Hematopoietic multipotent progenitor cell treated with erythropoietin and hydrocortisone succinate and interleukin-3 and kit ligand, for 15 days (in vitro differentiated cells): Measurements from ENCODE around the gene UBE2Q2.
A peak's percentile ranks its signal among the peaks of the same experiment; 100 is the strongest.
"Not testable (repeated sequence)": the region's sequence is repeated elsewhere in the genome, so short reads cannot be mapped to it uniquely, and the experiment has no call there.

Experiments
- DNase-seq: peaks from one replicate; pipeline ENCODE4 v3.0.0-alpha.2; 2015; ENCODE audit warnings: low spot score

UBE2Q2 gene

DNA sequence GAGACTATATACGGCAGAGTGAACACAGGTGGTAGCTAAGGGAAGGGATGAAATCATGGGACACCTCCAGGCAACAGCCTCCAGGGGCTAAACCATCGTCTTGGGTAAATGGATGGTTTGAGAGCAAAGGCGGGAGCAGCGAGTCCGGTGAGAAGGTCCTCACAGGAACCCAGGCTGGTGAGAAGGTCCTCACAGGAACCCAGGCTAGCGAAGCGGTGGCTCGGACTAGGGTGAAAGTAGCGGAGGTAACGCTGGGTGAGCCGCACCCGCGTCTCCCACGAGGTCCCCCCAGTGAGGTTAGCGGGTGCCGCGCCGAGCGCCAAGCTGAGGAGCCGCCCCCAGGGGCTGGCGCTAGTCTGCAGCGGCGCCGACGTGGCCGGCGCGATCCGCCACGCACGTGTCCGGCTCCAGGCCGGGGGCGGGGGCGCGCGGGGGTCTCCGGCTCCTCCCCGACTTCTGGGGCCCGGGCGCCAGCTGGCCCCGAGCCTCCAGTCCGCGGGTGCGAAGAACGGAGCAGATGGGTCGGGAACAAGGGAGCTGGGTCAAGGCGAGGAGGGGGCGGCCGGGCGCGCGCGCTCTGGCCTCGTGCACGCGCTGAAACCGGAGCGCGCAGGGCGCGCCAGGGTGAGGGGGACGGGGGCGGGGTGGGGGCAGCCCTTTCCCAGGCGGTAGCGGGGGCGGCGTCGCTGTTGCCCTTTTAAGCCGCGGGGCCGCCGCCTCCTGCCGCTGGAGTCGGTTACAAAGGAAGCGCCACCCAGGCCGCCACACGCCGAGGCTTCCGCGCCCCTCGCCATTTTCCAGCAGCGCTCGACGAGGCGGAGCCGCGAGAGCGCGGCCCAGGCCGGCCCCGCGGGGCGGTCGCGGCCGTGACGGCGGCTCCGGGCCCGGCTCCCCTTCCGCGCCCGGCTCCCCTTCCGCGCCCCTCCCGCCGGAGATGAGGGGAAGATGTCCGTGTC lies at the start of gene UBE2Q2:
TSS of gene UBE2Q2 (plus strand) at position 726 of the 956 bp plus-strand sequence. CDS start at position 946, 220 bp downstream.
- DNase-seq = no peak

DNA sequence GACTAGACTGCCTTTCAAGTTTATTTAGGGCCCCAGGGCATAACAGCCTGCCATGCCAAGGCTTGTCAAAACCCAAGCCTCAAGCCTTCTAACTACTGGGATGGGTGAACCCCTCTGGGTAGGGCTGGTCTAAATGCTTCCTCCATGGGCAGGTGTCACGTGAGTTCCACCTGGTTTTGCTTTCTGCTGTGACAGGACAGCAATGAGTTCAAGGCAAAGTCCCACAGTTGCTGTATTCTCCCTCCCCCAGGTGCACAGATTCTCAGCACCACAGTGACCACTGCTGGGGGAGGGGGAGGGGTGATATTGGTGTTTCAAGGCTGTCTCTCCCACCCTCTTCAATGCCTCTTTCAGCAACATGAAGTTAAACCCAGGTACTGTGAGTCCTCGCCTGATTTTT lies 46.9 kb upstream of the UBE2Q2 start:
- DNase-seq = no peak

DNA sequence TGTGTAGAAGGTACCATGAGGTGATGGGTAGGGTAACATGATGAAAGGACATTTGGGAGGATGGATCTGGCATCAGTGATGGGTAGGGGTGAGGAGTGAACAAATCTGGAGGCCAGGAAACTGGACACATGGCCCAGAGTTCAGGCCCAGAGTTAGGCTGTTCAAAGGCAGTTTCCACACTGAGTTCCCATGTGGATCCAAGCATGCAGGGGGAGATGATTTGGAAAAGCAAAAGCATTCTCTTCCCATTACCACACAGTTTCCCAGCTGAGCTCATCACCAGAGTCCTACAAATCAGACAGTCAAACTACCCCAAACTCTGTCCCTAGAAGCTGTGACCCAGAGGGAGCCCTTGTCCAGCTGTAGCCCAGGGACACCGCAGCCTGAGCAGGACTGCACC lies 46.1 kb upstream of the UBE2Q2 start:
- DNase-seq = not testable (repeated sequence)

DNA sequence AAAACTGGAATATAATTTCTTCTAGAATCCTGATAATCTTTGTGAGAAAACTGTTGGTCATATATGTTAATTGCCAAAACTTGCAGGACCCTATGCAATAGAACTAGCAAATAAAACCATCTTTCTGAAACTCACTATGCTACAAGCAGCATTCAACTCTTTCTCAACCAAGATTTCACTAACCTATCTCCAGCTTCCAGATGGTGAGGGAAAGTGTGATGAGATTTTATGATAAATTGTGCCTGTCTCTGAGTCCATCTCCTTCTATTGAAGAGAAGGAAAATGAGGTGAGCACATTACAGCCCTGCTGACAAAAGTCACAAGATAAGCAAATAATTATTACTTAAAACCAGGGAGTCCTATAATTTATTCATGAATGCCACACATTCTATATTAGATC lies 44.1 kb upstream of the UBE2Q2 start:
- no peak for DNase-seq

DNA sequence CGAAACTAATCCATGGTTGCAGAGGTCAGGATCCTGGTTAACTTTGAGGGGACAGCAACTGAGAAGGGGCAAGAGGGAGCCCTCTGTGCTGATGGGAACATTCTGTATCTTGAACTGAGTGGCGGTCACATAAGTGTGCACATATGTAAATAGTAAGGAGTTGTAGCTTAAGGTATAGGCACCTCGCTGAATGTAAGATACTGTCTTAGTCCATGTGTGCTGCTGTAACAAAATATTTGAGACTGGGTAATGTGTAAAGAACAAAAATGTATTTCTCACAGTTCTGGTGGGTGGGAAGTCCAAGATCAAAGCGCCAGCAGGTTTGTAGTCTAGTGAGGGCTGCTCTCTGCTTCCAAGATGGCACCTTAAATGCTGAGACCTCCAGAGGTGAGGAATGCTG lies 42.8 kb upstream of the UBE2Q2 start:
- DNase-seq = not testable (repeated sequence)

DNA sequence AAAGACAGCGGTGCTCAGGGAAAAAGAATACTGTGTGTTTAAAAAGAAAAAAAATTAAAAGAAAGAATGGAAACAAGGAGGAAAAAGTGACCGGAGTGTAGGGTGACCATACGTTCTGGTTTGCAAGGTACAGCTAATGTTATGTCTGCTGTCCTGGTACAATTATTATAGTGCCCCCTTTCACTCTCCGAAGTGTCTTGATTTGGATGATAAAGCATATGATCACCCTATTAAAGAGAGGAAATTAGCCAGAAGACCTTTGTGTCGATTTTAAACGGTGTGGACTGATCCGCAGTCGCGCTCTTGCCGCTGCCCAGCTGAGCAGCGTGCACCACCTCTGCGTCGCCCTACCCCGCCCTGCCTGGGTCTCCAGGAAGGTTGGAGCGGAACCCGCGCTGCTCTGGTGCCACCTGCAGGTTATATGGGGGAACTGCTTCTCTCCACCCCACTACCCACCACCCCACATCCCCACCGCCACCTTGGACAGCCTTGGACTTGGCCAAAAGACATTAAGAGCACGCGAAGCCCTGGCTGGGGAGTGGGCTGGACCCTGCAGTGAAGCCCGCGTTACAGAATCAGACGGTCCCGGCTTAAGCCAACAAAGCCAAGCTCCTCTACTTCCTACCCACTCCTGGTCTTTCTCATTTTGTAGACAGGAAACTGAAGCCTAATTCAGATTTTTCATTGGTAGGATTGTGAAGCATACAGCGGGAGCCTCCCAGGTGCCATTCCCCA lies 41.2 kb upstream of the UBE2Q2 start:
- peak; percentile 76 for DNase-seq

DNA sequence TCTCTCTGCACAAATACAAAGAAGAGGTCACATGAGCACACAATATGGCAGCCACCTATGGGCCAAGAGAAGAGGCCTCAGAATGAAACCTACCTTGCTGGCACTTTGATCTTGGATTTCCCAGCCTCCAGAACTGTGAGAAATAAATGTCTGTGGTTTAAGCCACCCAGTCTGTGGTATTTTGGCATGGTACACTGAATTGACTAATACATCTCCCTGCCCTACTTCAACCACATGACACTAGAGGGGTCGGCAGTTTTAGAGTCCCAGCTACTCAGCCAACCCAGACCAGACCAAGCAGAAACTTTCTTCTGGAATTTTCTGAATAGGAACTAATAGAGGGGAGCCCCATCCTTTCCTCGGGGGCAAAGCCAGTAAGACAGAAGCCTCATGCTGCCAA lies 35.8 kb upstream of the UBE2Q2 start:
- DNase-seq = not testable (repeated sequence)

DNA sequence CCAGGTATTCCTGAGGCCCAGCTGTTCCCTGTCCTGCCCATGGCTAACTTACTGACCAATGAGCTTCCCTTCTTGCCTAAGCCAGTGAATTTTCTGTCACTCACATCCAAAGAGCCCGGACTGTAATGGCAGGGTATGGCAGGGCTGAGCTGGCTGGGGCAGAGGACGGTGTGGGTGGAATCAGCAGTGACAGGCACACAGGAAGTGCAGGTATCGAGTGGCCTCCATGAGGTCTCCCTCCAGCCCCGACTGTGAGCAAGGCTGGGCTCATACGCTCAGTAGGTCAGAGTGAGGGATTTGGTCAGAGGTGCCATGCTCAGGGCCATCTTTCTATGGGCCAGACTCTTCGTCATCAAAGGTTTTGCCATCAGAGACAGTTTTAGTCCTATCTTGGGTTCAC lies 35.2 kb upstream of the UBE2Q2 start:
- DNase-seq = not testable (repeated sequence)

DNA sequence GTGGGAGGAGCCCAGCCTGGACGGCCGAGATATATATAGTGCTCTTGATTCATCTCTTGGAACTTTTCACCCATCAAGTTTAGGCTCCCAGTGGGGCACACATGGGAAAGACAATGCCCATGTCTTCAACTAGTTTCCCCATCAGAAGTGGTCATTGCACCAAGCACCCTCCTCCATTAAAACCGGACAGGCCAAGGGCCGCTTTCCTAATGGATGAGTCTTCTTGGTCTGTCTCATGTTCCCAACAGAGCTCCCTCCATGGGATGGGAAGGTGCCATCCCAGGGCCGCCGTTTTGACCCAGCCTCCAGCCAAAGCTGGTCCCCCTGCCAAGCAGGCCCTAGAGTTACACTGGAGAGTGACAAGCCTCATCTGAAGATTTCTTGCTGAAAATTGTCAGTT lies 34.7 kb upstream of the UBE2Q2 start:
- DNase-seq = no peak

DNA sequence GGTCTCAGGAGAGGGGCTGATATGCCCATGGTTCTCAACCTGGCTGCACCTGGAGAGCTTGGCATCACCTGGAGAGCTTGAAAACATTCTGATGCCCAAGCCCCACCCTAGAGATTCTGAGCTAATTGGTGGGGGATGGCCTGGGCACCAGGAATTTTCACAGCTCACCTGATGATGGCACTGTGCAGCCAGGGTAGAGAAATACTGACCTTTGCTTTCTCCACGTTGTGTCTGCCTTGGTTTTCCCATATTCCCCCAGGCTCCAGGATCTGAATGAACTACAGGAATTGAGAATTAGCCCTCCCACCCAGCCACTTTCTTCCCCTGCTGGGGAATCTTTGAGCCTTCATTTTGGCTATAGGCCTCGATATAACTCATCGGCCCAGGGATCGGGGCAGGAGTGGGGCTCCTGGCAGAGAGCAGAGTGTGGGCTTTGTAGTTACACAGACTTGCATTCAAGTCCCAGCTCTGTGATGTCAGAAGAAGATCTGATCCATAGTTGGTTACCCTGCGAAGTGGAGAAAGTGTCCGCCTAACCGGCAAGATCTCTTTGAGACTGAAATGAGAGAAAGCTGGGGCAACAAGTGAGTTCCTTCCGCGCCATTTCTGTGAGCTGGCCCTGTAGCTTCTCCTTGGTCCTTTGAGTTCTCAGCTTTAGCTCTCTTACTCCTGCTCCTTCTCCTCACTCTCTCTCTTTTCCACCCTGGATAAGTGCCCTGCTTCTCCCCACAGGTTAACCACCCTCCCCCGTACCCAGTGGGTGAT lies 33.1 kb upstream of the UBE2Q2 start:
- no peak for DNase-seq

DNA sequence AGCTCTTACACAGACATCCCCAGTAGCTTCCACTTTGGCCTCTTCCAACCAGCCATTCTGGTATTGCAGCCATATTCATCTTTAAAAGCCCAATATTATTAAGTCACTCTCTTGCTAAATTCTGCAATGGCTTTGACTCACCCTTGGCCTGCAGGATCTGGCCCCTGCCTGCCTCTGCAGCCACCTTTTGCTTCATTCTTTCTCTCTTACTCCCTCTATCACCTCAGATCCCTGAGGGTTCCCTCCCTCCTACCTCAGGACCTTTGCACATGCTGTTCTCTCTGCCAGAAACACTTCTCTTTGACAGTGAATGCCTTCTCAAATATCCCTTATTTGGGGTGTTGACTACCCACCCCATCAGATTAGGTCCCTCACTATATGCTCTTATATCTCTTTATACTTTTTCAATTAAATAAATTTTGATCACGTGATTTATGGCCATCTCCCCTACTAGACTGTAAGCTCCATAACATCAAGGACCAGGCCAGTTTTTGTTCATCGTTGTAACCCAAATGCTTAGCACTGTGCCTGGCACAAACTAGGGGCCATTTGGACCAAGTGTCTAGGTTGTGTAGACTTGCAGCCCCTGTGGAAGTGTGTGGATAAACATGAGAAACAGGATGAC lies 32.3 kb upstream of the UBE2Q2 start:
- DNase-seq = no peak

DNA sequence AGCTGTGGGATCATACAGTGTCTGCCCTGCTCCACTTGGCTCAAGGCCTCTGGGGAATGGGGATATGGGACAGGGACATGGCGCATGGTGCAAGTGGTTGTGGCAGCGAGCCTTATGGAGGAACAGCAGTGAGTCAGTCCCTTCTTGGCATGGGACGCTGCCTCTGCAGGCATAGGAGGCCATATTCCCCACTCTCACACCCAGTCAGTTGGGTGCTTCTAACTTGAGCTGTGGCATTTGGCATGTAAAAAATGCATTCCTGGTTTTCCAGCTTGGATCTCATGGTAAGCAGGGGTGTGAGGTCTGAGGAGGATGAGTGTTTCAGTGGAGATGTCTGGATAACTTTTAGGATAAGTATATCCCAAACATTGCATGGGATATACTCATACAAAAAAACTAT lies 31.6 kb upstream of the UBE2Q2 start:
- no peak for DNase-seq

DNA sequence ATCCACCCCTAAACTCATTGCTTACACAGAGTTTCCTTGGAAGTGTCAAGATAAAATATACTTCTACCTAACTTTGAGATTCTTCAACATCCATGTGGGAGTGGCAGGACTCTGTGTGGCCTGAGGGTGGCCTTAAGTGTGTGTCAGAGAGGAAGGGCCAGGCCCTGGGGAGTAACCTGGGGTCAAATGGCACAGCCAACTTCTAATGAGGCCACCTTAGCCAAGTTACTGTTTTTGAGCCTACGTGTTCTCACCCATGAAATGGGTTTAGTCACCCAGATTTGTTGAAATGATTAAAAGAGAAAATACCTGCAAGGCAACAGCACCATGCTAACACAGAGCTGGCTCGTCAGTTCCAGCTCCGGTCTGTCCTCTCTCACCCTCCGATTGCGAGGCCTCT lies 28.5 kb upstream of the UBE2Q2 start:
- no peak for DNase-seq

DNA sequence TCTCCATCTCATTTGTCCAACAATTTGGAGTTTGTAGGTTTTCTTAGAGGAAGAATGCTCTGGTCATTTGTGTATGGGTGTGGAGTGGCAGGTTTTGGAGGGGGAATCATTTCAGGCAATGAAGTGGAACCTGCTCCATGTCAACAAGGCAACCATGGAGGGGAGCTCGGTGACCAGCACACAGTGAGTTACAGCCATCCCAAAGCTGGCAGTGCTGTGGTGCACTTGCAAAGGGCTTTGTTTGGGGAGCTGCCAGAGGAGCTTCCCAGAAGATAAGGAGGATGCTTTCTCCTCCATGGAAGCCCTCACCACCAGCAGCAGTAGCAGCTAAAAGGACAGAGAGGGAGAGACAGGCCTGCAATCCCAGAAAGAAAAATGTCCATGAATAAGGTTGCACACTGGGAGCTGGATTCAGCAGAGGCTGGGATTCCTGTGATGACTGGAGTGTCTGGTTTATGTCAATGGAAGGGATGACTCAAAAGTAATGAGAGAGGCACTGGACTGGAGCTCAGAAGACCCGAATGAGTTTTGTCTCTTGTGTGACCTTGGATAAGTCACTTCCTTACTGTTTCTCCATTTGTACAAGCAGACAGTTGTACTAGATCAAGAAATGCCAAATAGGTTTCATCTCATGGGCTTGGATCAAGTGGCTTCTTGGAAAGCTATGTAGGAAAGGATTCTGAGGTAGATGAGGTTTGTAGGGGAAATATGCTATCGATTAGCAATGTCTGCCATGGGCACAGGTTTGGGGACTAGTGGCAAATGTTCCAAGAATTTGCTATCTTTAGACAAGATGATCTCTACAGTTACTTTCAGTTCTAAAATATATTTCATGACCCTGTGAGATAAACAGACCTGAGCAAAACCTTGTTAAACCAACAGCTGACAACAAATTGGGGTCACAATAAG lies 27.2 kb upstream of the UBE2Q2 start:
- DNase-seq = no peak

DNA sequence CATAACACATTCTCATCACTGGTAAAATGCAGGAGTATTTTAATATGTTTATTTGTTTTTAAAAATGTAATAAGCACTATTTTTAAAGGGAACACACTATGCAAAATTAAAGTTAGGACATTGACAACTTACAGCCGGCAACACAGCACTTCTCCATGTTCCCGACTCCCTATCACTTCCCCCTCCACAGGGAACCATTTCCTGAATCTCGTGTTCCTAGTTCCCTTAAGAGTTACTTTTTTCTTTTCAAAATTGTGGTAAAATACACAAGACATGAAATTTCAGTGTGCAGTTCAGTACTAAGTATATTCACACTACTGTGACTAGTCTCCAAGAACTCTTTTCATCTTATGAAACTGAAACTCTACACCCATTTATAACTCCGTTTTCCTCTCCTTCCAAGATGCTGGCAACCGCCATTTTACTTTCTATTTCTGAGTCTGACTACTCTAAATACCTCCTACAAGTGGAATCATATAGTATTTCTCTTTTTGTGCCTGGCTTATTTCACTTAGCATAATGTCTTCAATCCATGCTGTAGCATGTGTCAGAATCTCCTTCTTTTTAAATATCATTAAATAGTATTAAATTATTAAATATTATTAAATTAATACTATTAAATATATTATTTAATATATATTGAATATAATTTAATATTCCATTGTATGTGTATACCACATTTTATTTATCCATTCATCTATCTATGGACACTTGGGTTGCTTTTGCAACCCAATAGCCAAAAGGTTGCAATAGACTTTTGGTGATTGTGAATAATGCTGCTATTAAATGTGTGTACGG lies 25.9 kb upstream of the UBE2Q2 start:
- no peak for DNase-seq

DNA sequence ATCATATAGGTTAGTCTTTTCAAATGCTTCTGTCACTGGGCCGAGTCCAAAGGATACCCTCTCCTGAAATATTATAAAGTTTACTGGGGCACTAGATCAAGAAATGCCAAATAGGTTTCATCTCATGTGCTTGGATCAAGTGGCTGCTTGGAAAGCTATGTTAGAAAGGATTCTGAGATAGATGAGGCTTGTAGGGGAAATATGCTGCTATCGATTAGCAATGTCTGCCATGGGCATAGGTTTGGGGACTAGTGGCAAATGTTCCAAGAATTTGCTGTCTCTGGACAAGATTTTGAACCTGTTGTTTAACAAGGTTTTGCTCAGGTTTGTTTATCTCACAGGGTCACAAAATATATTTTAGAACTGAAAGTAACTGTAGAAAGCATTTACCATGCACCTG lies 23.0 kb upstream of the UBE2Q2 start:
- DNase-seq = no peak

DNA sequence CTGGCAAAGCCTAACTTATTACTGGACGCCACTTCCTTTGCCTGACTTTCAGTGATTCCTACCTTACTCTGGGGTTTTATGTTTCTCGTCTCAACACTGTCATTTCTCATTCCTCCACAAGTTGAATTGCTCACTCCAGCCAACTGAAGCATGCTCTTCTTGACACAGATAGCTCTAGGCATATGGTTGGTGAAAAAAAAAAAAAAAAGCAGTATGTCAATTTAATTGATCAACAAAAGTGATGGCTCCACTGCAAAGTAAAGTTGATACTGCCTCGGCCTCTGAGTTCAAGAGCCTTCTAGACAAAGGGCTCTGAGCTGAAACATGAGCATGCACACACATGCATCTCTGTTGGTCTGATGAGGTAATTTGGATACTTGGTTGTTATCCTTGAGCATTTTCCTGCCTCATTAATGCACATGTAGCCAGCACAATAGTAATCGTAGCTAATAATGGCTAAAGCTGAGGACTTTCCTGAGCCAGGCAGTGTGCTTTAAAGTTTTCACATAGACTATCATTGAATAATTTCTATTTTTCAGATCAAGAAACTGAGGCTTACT lies 21.4 kb upstream of the UBE2Q2 start:
- DNase-seq = no peak

DNA sequence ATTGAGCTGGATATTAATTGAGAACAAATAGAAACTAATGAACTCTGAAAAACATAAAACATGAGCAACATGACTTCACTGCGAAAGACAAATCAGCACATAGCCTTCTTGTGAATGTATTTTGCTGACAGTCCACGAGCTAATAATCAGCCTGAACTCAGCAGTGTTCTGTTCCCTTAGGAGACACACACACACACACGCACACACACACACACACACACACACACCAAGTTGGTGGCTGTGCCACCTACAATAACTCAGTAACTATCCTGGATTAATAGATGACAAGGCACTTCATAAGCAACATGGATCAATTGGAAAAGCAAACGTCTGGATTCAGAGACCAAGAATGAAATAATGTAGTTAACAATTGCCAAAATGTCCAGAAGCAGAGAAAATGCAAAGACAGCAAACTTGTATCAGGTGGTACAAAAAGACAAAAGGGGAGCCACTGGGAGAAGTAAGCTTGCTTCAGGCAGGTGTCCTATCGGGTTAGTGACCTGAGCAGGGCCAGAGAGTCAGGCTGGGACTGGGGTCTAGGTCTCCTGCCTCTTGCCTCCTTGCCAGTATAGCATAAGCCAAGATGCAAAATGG lies 20.5 kb upstream of the UBE2Q2 start:
- DNase-seq = no peak

DNA sequence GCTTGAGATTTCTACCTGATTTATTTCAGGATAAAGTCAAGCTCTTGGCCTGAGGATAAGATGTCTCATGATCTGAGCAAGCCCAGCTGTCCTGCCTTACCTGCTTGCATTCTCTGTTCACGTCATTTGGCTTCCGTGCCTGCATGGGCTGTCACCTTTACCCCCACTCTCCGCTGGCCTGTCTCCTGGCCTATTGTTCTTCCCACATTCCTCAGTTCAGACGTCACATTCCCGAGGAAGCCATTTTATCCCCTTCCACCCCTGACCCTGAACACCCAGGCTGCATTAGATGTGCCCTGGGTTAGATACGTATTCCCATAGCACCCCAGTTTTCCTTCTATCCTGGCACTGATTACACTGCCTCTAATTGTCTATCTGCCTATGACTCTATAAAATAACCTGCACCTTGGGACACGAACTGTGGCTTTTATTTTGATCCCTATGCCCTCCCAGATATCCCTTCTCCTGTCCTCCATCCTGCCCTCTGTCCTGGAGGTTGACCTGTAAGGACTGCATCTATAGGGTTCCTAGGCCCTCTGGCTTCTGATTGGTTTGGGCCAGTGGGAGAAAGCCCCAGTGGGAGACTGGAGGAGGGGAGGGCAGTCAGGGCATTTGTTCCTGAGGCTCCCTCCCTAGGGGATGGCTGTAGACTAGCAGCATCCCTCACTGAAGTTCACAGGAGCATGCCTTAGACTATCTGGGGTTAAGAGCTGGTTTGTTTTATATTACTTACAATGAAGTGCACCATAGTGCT lies 19.2 kb upstream of the UBE2Q2 start:
- DNase-seq = no peak
